ENCODE results near the gene MTHFD2.

DNA sequence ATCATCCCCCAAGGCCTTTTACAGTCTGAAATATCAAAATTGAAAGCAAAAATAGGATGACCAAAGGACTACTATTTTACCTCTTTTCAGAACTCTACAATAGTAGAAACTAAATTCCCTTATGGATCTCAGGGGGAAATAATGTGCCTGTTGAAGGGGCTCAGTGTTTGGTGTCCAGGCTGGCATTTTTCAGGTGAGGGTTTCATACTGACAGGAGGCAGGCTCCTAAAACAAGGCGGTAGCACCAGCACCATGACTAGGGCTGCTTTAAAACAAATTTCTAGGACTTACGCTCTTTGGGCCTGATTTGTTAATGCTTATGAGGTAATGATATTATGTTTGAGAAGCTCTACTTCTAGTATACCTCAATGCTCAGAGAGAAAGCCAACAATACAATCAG lies 45.5 kb upstream of the MTHFD2 start:
- TF ChIP-seq CTCF (IDR thresholded peaks at IDR 0.05; ENCODE audit: low read depth, low read length, poor library complexity, severe bottlenecking) (no peak), EZH2phosphoT487 (IDR thresholded peaks at IDR 0.05; ENCODE audit: borderline replicate concordance, low read length) (no peak)

All from DOHH2 (cell line).